ENCODE results near the gene PARP3. TPM values are rescaled to one million over a fixed set of nuclear protein-coding genes. Genes with fewer than 3 reads are reported as not detected.

PARP3 gene
- total RNA-seq, 1 donor from 2014 or later, result 7.9 TPM

DNA sequence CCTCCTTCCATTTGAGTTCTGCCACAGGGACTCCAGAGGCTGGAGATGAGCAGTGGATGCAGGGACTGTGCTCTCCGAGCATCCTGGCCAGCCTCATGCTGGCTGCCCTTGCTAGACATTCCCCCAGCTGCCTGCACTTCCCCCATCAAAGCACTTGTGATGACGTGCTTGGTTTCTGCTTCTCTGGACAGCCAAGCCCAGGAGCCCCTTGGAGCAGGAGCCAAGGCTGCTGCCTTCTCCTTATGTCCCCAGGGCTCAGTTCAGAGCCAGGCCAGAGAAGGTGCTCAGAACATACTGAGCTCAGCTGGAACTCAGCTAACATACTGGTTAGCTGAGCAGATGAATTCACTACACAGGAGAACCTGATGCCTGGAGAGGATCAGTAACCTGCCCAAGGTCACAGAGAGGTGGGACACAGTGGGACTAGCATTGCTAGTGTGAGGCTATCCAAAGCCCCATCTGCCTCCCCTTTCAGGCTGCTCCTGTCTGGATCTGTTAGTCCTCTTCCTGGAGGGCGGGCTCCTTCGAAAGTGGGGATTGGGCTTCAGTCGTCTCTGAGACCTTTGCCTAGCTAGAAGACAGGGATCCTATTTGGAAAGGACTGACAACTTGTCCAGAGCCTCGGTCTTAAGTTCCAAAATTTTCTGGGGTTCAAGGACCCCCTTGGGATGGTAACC lies 20.8 kb downstream of the PARP3 start:
- H3K36me3 Mint-ChIP-seq (ENCODE audit: insufficient read depth), result peaks cover 8% of the 10 kb centered on the region
- no peak overlapping the region for H3K4me3 Mint-ChIP-seq (ENCODE audit: low read depth)
- H3K9me3 Mint-ChIP-seq (ENCODE audit: low read depth), result no peaks in the 10 kb centered on the region
- no peaks in the 10 kb centered on the region for H3K27me3 Mint-ChIP-seq
- H3K27ac Mint-ChIP-seq, result no peak overlapping the region
- TF ChIP-seq, protein P1, sequence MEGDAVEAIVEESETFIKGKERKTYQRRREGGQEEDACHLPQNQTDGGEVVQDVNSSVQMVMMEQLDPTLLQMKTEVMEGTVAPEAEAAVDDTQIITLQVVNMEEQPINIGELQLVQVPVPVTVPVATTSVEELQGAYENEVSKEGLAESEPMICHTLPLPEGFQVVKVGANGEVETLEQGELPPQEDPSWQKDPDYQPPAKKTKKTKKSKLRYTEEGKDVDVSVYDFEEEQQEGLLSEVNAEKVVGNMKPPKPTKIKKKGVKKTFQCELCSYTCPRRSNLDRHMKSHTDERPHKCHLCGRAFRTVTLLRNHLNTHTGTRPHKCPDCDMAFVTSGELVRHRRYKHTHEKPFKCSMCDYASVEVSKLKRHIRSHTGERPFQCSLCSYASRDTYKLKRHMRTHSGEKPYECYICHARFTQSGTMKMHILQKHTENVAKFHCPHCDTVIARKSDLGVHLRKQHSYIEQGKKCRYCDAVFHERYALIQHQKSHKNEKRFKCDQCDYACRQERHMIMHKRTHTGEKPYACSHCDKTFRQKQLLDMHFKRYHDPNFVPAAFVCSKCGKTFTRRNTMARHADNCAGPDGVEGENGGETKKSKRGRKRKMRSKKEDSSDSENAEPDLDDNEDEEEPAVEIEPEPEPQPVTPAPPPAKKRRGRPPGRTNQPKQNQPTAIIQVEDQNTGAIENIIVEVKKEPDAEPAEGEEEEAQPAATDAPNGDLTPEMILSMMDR (IDR thresholded peaks at IDR 0.05; ENCODE audit: unreplicated experiment), result no peak
- peaks cover 19% of the 10 kb centered on the region for H3K4me1 Mint-ChIP-seq (ENCODE audit: low read depth)
- DNase-seq (ENCODE audit: low spot score, unreplicated experiment), result no peak

DNA sequence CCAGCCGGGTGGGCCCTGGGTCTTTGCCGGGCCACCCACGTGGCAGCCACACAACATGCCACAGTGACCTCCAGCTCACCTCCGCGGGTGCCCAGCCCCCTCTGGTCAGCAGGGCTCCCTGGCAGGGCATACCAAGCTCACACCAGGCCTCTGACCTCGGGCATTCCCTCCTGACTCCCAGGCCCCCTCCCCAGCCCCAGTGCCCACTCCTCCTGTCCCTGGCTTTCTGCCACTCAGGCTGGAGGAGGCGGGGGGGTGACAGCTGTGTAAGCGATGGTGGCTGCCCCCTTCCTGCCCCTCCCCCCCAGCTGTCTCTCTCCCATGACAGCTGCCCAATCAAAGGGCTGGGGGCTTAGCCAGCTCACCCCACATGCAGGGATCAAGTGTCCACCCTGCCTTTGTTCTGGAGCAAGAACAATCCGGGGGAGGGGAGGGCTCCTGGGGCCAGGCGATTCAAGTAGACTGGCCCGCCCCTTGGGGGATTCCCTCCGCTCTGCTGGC lies 21.8 kb downstream of the PARP3 start:
- TF ChIP-seq, protein P1 (IDR thresholded peaks at IDR 0.05; ENCODE audit: unreplicated experiment), result no peak
- Mint-ChIP-seq H3K4me3 (ENCODE audit: low read depth) (no peak overlapping the region), H3K9me3 (ENCODE audit: low read depth) (no peaks in the 10 kb centered on the region), H3K4me1 (ENCODE audit: low read depth) (peaks cover 26% of the 10 kb centered on the region), H3K27me3 (no peaks in the 10 kb centered on the region), H3K36me3 (ENCODE audit: insufficient read depth) (peaks cover 5% of the 10 kb centered on the region), H3K27ac (no peak overlapping the region)
- DNase-seq (ENCODE audit: low spot score, unreplicated experiment), result no peak

DNA sequence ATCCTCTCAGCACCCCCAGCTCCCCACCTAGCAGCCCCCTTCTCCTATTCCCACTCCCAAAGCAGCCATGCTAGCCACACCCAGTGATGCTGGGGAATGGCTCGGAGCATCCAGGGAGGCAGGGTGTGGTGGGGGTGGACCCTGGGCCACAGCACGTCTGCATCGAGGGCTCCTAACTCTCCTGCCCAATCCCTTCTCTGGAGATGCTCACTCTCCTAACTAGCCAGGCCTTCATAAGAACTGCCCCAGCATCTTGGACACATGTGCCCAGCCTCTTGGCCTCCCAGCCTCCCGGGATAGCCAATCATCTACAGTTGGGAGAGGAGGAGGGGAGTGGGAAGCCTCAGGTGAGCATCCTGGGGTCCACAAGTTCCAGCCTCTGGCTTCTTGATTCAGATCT lies 22.4 kb downstream of the PARP3 start:
- Mint-ChIP-seq H3K36me3 (ENCODE audit: insufficient read depth) (peaks cover 5% of the 10 kb centered on the region), H3K4me3 (ENCODE audit: low read depth) (no peak overlapping the region), H3K27me3 (no peaks in the 10 kb centered on the region), H3K27ac (no peak overlapping the region), H3K4me1 (ENCODE audit: low read depth) (peaks cover 31% of the 10 kb centered on the region), H3K9me3 (ENCODE audit: low read depth) (no peaks in the 10 kb centered on the region)
- TF ChIP-seq, protein P1 (IDR thresholded peaks at IDR 0.05; ENCODE audit: unreplicated experiment), result no peak
- DNase-seq (ENCODE audit: low spot score, unreplicated experiment), result no peak

DNA sequence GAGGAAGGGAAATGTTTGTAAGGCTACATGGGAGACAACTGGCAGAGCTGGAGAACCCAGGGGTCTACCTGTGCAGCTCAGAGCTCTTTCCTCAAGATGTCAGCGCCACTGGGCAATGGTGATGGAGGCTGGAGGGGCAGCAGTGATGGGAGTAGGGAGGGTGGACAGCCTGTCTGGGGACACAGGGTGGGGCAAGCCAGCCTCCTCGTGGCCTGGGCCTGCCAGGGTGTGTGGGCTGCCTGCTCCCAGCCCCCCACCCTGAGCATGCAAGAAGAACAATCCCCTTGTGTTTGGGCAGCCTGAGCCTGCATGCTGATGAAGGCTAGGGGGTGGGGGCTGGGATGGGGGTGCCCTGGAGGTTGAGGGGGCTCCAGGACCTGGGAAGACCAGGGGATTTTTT lies 23.9 kb downstream of the PARP3 start:
- TF ChIP-seq, protein P1 (IDR thresholded peaks at IDR 0.05; ENCODE audit: unreplicated experiment), result no peak
- peaks cover 31% of the 10 kb centered on the region for H3K4me1 Mint-ChIP-seq (ENCODE audit: low read depth)
- H3K9me3 Mint-ChIP-seq (ENCODE audit: low read depth), result no peaks in the 10 kb centered on the region
- peak overlapping the region; percentile 79 for H3K27ac Mint-ChIP-seq
- no peak for DNase-seq (ENCODE audit: low spot score, unreplicated experiment)
- H3K4me3 Mint-ChIP-seq (ENCODE audit: low read depth), result peak overlapping the region; percentile 85
- peaks cover 5% of the 10 kb centered on the region for H3K36me3 Mint-ChIP-seq (ENCODE audit: insufficient read depth)
- H3K27me3 Mint-ChIP-seq, result no peaks in the 10 kb centered on the region

DNA sequence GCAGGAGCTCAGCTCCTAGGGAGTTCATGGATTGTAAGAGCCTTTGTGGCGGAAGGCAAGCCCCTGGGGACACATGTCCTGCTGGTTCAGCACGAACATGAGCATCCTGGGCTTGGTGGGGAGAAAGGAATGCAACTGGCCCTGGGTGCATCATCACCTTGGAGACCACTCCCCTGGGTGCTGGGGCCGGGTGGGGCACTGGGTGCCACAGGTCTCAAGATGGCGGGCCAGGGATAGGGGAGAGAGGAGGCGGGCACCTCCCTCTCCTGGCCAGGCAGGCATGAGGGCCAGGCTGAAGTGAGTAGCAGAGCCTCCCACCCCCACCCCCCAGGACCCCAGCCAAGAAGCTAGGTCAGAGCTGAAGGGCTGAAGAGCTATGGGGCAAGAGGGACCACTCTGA lies 24.3 kb downstream of the PARP3 start:
- Mint-ChIP-seq H3K36me3 (ENCODE audit: insufficient read depth) (peaks cover 5% of the 10 kb centered on the region), H3K4me1 (ENCODE audit: low read depth) (peaks cover 31% of the 10 kb centered on the region), H3K9me3 (ENCODE audit: low read depth) (no peaks in the 10 kb centered on the region), H3K27me3 (no peaks in the 10 kb centered on the region), H3K4me3 (ENCODE audit: low read depth) (peak overlapping the region; percentile 85), H3K27ac (peak overlapping the region; percentile 95)
- TF ChIP-seq, protein P1 (IDR thresholded peaks at IDR 0.05; ENCODE audit: unreplicated experiment), result no peak
- DNase-seq (ENCODE audit: low spot score, unreplicated experiment), result no peak

Measured in progenitor cell of endocrine pancreas (in vitro differentiated cells).